K562 (cell line): ENCODE data around the gene ERBB3. TPM values are rescaled to one million over a fixed set of nuclear protein-coding genes. Genes with fewer than 3 reads are reported as not detected.

Experiments
- ATAC-seq: fragments of 200-7000 bp; cut with Tn5 transposase; 3 replicates; pipeline ENCODE4 v1.9.1; 2020; ENCODE audit warnings: moderate library complexity
- BruUV-seq: library from RNA; stranded (reverse); fragments of 400-500 nt; replicated peaks from 2 replicates; lab custom pipeline; 2021; lab: Mats Ljungman, UMichigan
- CTCF ChIA-PET: fragments of 300-600 bp; formaldehyde crosslinking; extraction: SDS; loops from one replicate; lab custom pipeline; 2021; ENCODE audit warnings: low intra/inter-chr PET ratio; lab: Yijun Ruan, JAX
- POLR2A ChIA-PET: fragments of 300-600, 350-650 bp; sonication (Branson Sonifier 250); formaldehyde crosslinking; extraction: SDS; loops from one replicate; lab custom pipeline; 2021; ENCODE audit warnings: antibody characterized with exemption, inconsistent platforms; lab: Yijun Ruan, JAX
- DNase-seq, 4 experiments: peaks; one replicate each; pipeline versions ENCODE4 v3.0.0 to v3.0.0-alpha.2; 2011 to 2018; ENCODE audit warnings: low spot score in 3 of 4, mixed read lengths in 3 of 4; ENCODE audit errors: extremely low read depth in 1 of 4
- FAIRE-seq: peaks from 2 replicates; lab custom pipeline; 2011; peaks lifted over from hg19 to GRCh38; lab: Jason Lieb, UNC
- H2AFZ ChIP-seq: 2 replicates; pipeline ENCODE4 v1.6.0; 2011; ENCODE audit warnings: low read depth, low read length, control low read depth, inconsistent platforms
- H3K27ac ChIP-seq: fragments of 200-600 bp; 3 replicates; pipeline ENCODE4 v1.8.0; 2011; ENCODE audit warnings: low read depth, mild to moderate bottlenecking, control low read depth, inconsistent platforms, low read length, moderate library complexity, mixed read lengths; ENCODE audit errors: extremely low read depth
- H3K27me3 ChIP-seq, 2 experiments: fragments of 300-600 bp in 1 of 2; 2 replicates in 1 of 2; 3 replicates in 1 of 2; pipeline versions ENCODE4 v1.6.0 to v1.8.0; 2011; ENCODE audit warnings: inconsistent platforms in 2 of 2, low read length in 2 of 2, mild to moderate bottlenecking in 1 of 2, mixed read lengths in 1 of 2, moderate library complexity in 1 of 2; ENCODE audit not compliant: control insufficient read depth in 2 of 2, insufficient read depth in 2 of 2
- H3K36me3 ChIP-seq: fragments of 300-600 bp; 3 replicates; pipeline ENCODE4 v1.8.0; 2011; ENCODE audit warnings: mild to moderate bottlenecking, low read length, inconsistent platforms; ENCODE audit not compliant: control insufficient read depth, insufficient read depth
- H3K4me1 ChIP-seq, 2 experiments: fragments of 200-600 bp in 1 of 2; replicated peaks in 1 of 2; 2 replicates in 1 of 2; 3 replicates in 1 of 2; pipeline versions ENCODE4 v1.5.1 to v1.8.0; 2011; ENCODE audit warnings: inconsistent platforms in 2 of 2, low read length in 2 of 2, mild to moderate bottlenecking in 1 of 2, mixed read lengths in 1 of 2, moderate library complexity in 1 of 2; ENCODE audit not compliant: control insufficient read depth in 2 of 2, insufficient read depth in 2 of 2
- H3K4me2 ChIP-seq: 2 replicates; pipeline ENCODE4 v1.6.1; 2011; ENCODE audit warnings: low read length, control low read depth, inconsistent platforms, mixed read lengths; ENCODE audit not compliant: insufficient read depth
- H3K4me3 ChIP-seq: fragments of 200-600 bp; sonication (generic), shearing (Covaris generic); 2 replicates; pipeline ENCODE4 v1.5.1; 2016; ENCODE audit warnings: control low read depth, inconsistent platforms
- H3K79me2 ChIP-seq: fragments of 200-600 bp; 3 replicates; pipeline ENCODE4 v1.8.0; 2011; ENCODE audit warnings: low read length, inconsistent platforms; ENCODE audit not compliant: control insufficient read depth, insufficient read depth
- H3K9ac ChIP-seq, 2 experiments: 2 replicates each; pipeline versions ENCODE4 v1.6.0 to v1.6.1; 2011; ENCODE audit warnings: low read depth in 2 of 2, low read length in 2 of 2, control low read depth in 1 of 2, inconsistent platforms in 1 of 2, mild to moderate bottlenecking in 1 of 2, mixed read lengths in 1 of 2; ENCODE audit not compliant: insufficient read depth in 1 of 2
- H3K9me1 ChIP-seq: one replicate; pipeline ENCODE4 v1.6.0; 2011; ENCODE audit warnings: inconsistent platforms, mild to moderate bottlenecking, low read length, moderate library complexity; ENCODE audit not compliant: control insufficient read depth, insufficient read depth
- H3K9me3 ChIP-seq: replicated peaks from 2 replicates; pipeline ENCODE4 v1.5.1; 2011; ENCODE audit warnings: low read depth, low read length, inconsistent platforms; ENCODE audit not compliant: control insufficient read depth, insufficient read depth
- H4K20me1 ChIP-seq: replicated peaks from 2 replicates; pipeline ENCODE4 v1.6.1; 2011; ENCODE audit warnings: low read length, inconsistent platforms, mixed read lengths; ENCODE audit not compliant: control insufficient read depth, insufficient read depth
- ETV5 ChIP-seq: sonication (generic); formaldehyde crosslinking; IDR thresholded peaks from 2 replicates; pipeline ENCODE4 v1.4.0; 2020; ENCODE audit warnings: low read depth, mild to moderate bottlenecking, missing genetic modification reagents
- NFRKB ChIP-seq: fragments of 450-650 bp; IDR thresholded peaks from 2 replicates; pipeline ENCODE4 v1.6.1; 2016; ENCODE audit warnings: low read depth
- PML ChIP-seq: IDR thresholded peaks from 2 replicates; pipeline ENCODE4 v1.6.1; 2012; ENCODE audit warnings: low read length, inconsistent platforms
- POLR2AphosphoS2 ChIP-seq: IDR thresholded peaks from 2 replicates; pipeline ENCODE4 v1.6.1; 2012; ENCODE audit warnings: low read length, improper control_type of control experiment
- RAD51 ChIP-seq: fragments of 450-650 bp; IDR thresholded peaks from 2 replicates; pipeline ENCODE4 v1.7.1; 2016; ENCODE audit warnings: low read depth, mild to moderate bottlenecking, borderline replicate concordance
- RBFOX2 ChIP-seq: fragments of 200-400 bp; formaldehyde crosslinking; IDR thresholded peaks from 2 replicates; pipeline ENCODE4 v1.6.1; 2017; ENCODE audit warnings: low read depth, mild to moderate bottlenecking, low read length, moderate library complexity
- RHOXF2B ChIP-seq: fragments of 250-450 bp; sonication (Bioruptor Pico); conservative IDR thresholded peaks from 2 replicates; pipeline ENCODE4 v1.5.1; 2021
- SIN3B ChIP-seq: fragments of 450-650 bp; IDR thresholded peaks from 2 replicates; pipeline ENCODE4 v1.6.1; 2017; ENCODE audit warnings: low read depth, mild to moderate bottlenecking, moderate library complexity
- SIX5 ChIP-seq, 2 experiments: IDR thresholded peaks; 2 replicates each; pipeline ENCODE4 v1.6.1; 2011; ENCODE audit warnings: low read length in 2 of 2, borderline replicate concordance in 1 of 2, low read depth in 1 of 2, mild to moderate bottlenecking in 1 of 2, moderate library complexity in 1 of 2; ENCODE audit not compliant: insufficient read depth in 1 of 2
- SMAD3 ChIP-seq: fragments of 450-650 bp; formaldehyde crosslinking; conservative IDR thresholded peaks from 2 replicates; pipeline ENCODE4 v1.4.0; 2020; ENCODE audit warnings: mild to moderate bottlenecking
- SRSF1 ChIP-seq: fragments of 200-400 bp; formaldehyde crosslinking; IDR thresholded peaks from 2 replicates; pipeline ENCODE4 v1.6.1; 2017; ENCODE audit warnings: mild to moderate bottlenecking, low read depth, low read length, moderate library complexity
- ZNF217 ChIP-seq: sonication (generic); formaldehyde crosslinking; IDR thresholded peaks from 2 replicates; pipeline ENCODE4 v1.8.0; 2022; ENCODE audit warnings: mild to moderate bottlenecking, missing genetic modification reagents
- ZNF318 ChIP-seq, 2 experiments: fragments of 450-650 bp; IDR thresholded peaks; 2 replicates each; pipeline ENCODE4 v1.6.1; 2016; ENCODE audit warnings: mild to moderate bottlenecking in 2 of 2, borderline replicate concordance in 1 of 2, low read depth in 1 of 2, moderate library complexity in 1 of 2
- WGBS: fragments of 100-300 bp; shearing (Covaris generic); methylation state at CpG from one replicate; pipeline ENCODE4 v1.1.6; 2016; ENCODE audit warnings: low coverage, mixed read lengths; ENCODE audit not compliant: insufficient coverage; ENCODE audit errors: missing lambda C conversion rate; 5-methylcytosine and 5-hydroxymethylcytosine counted together
- in situ Hi-C: fragments of 300-500 bp; cut with MboI; formaldehyde crosslinking; loops from 4 replicates; pipeline ENCODE4 v1.15.0; 2018; ENCODE audit warnings: inconsistent platforms, mixed read lengths
- intact Hi-C: fragments of 100-400 bp; cut with micrococcal nuclease; formaldehyde crosslinking; loops from 2 replicates; pipeline ENCODE4 v1.14.2; 2022
- polyA plus RNA-seq, 8 experiments: library from polyadenylated mRNA; depleted of rRNA in 4 of 8; stranded (reverse) in 5 of 8; unstranded in 3 of 8; fragments of >200 nt; fragmentation: Nextera tagmentation in 2 of 8; fragmentation: Illumina TruSeq in 1 of 8; extraction: Ambion mirVana in 2 of 8; extraction: Trizol in 1 of 8; gene quantifications; 2 replicates each; pipeline versions ENCODE4 v1.2.1 to v1.2.3, GENCODE V29; 2011 to 2014; ENCODE audit warnings: inconsistent platforms in 1 of 8, missing spikeins in 1 of 8
- total RNA-seq, 7 experiments: library from RNA; depleted of rRNA in 6 of 7; stranded (reverse); fragments of >200 nt in 6 of 7; fragmentation: Illumina TruSeq in 2 of 7; extraction: Trizol in 2 of 7; gene quantifications; 2 replicates each; pipeline versions ENCODE4 v1.2.1 to v1.2.3, GENCODE V29; 2011 to 2021; ENCODE audit warnings: low replicate concordance in 1 of 7

ERBB3 gene
- total and polyA plus RNA-seq, 9 of the 15 experiments (the other 6 are each of a cell fraction or from before 2014, with no cell fraction given), result 1.5 to 5.4 (median 3.8) TPM

GRCh38 chr12:56128670-56129205, 48.8 kb downstream of the ERBB3 start:
- H3K36me3 ChIP-seq, result peaks cover 43% of the 10 kb centered on the region
- H4K20me1 ChIP-seq, result peaks cover 5% of the 10 kb centered on the region
- H3K4me1 ChIP-seq, result peaks cover 31 to 44% of the 10 kb centered on the region in 2 experiments
- ChIA-PET POLR2A (interaction anchor here (0.6 to 5.6 kb wide), 15 partner anchors 9 to 510 kb away, joined by 3 to 85 read pairs (median 7); partner anchors contain the start of genes MYL6, PA2G4, RNF41 and RPL41), CTCF (no interaction called here)
- H3K9me1 ChIP-seq, result peaks cover 6% of the 10 kb centered on the region
- H2AFZ ChIP-seq, result peak overlapping the region; percentile 34; the same call in 1 of the 2 replicates
- peak overlapping the region; percentile 93 for H3K27ac ChIP-seq
- DNase-seq, result peak in 2 of 4 experiments; percentile 33 to 35
- BruUV-seq, result no TSS peak
- H3K4me2 ChIP-seq, result peak overlapping the region; percentile 98
- peak overlapping the region; percentile 96 to 98 for H3K9ac ChIP-seq
- in situ Hi-C loops (loop anchor here (5.0 to 10.0 kb wide), 2 partner anchors 59 to 336 kb away; partner anchors contain the start of genes SMARCC2 and SPRYD4), intact Hi-C loops (no loop called here)
- peak overlapping the region; percentile 92 for H3K4me3 ChIP-seq
- peak; percentile 2 for ATAC-seq
- no peaks in the 10 kb centered on the region for H3K27me3 ChIP-seq
- 0% methylated on average over 20 of the region's 20 CpGs for WGBS
- no peak for FAIRE-seq
- H3K79me2 ChIP-seq, result peaks cover 55% of the 10 kb centered on the region
- H3K9me3 ChIP-seq, result no peaks in the 10 kb centered on the region
- TF ChIP-seq ZNF318 (IDR thresholded peaks at IDR 0.05; ENCODE audit: borderline replicate concordance in 1 of 2, low read depth in 1 of 2), result no peak
- TF ChIP-seq RBFOX2, result peak; percentile 70
- TF ChIP-seq NFRKB, result 0 out of 2 replicates have a peak, but pooled peaks have one; percentile 1
- no peak for TF ChIP-seq PML
- no peak for TF ChIP-seq RHOXF2B (CRISPR knock-in tag)
- TF ChIP-seq ZNF217, result no peak
- TF ChIP-seq SIX5 (IDR thresholded peaks at IDR 0.05; ENCODE audit: borderline replicate concordance in 1 of 2, insufficient read depth in 1 of 2, low read depth in 1 of 2, low read length in 2 of 2), result no peak
- no peak for TF ChIP-seq RAD51
- no peak for TF ChIP-seq POLR2AphosphoS2
- TF ChIP-seq SIN3B, result no peak
- TF ChIP-seq ETV5 (CRISPR knock-in tag), result no peak
- TF ChIP-seq SMAD3, result no peak
- TF ChIP-seq SRSF1, result no peak
